Esophagus squamous epithelium (tissue), 5 donors: Measurements from ENCODE around the gene BCS1L. TPM values are rescaled to one million over a fixed set of nuclear protein-coding genes. Genes with fewer than 3 reads are reported as not detected.

Experiments
- DNase-seq: peaks from one replicate; lab custom pipeline; 2025; lab: John Stamatoyannopoulos, UW
- H3K27ac ChIP-seq, 4 donors: fragments of 200-600 bp; sonication (generic); one replicate each; pipeline ENCODE4 v1.5.1; 2016 to 2019; ENCODE audit warnings: mild to moderate bottlenecking in 1 of 4
- H3K27me3 ChIP-seq, 4 donors: fragments of 200-600 bp; sonication (generic); 1 replicate in 3 of 4; 2 replicates in 1 of 4; pipeline versions ENCODE4 v1.5.1 to v1.6.0; 2017 to 2021; ENCODE audit warnings: antibody characterized with exemption in 1 of 4
- H3K36me3 ChIP-seq, 3 donors: fragments of 200-600 bp; sonication (generic); one replicate each; pipeline ENCODE4 v1.5.1; 2016 to 2019
- H3K4me1 ChIP-seq, 3 donors: fragments of 200-600 bp; sonication (generic); one replicate each; pipeline ENCODE4 v1.5.1; 2017 to 2019
- H3K4me3 ChIP-seq, 4 donors: fragments of 200-600 bp; sonication (generic); 1 replicate in 3 of 4; 2 replicates in 1 of 4; pipeline ENCODE4 v1.5.1; 2016 to 2019; ENCODE audit warnings: mild to moderate bottlenecking in 2 of 4, moderate library complexity in 1 of 4
- H3K9me3 ChIP-seq, 3 donors: fragments of 200-600 bp; sonication (generic); one replicate each; pipeline ENCODE4 v1.5.1; 2016 to 2019
- POLR2A ChIP-seq, 4 donors: fragments of 450-650 bp; IDR thresholded peaks; one replicate each; pipeline ENCODE4 v1.6.1; 2017; ENCODE audit warnings: antibody characterized with exemption in 4 of 4, mild to moderate bottlenecking in 4 of 4, moderate library complexity in 3 of 4
- WGBS, 2 donors: methylation state at CpG; one replicate each; pipeline ENCODE4 v1.1.5; 2018; 5-methylcytosine and 5-hydroxymethylcytosine counted together
- intact Hi-C: fragments of 100-400 bp; cut with DNase I; formaldehyde crosslinking; loops from one replicate; pipeline ENCODE4 v1.15.0; 2022
- total RNA-seq, 4 donors: library from RNA; depleted of rRNA; stranded (reverse); fragments of >200 nt; gene quantifications; one replicate each; pipeline ENCODE4 v1.1.0, GENCODE V29; 2016
- TF ChIP-seq, protein P1 (sequence below), 6 experiments: fragments of 450-650 bp in 4 of 6; fragments of 200-600 bp in 2 of 6; sonication (generic) in 2 of 6; IDR thresholded peaks; one replicate each; pipeline ENCODE4 v1.5.1; 2016 to 2019; ENCODE audit warnings: antibody characterized with exemption in 6 of 6, mild to moderate bottlenecking in 4 of 6, moderate library complexity in 4 of 6
- donor health status: DM: yes; HTN: yes; CAD: no.

The BCS1L gene
- total RNA-seq, 4 donors from 2014 or later: 29.9 to 34.0 (median 30.6) TPM

DNA sequence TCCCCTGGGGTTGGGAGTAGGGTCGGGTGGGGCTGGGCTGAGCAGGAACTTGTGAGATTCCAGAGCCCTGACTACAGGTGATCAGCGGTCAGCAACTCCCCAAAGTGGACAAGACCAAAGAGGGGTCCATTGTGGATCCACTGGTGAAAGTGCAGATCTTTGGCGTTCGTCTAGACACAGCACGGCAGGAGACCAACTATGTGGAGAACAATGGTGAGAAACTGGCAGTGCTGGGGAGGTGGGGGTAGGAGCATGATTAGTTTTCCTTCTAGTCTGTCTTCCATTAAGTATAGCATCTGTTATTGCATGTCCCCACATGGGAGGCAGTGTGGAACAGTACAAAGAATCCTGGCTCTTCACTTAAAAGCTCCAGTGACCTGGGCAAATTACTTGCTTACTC lies 23.8 kb upstream of the BCS1L start:
- Histone ChIP-seq H3K9me3 (no peaks in the 10 kb centered on the region), H3K36me3 (peaks cover 28 to 84% (median 50%) of the 10 kb centered on the region in 3 donors)
- WGBS, 2 donors: 95 to 97% methylated on average over 3 to 4 of the region's 5 CpGs

DNA sequence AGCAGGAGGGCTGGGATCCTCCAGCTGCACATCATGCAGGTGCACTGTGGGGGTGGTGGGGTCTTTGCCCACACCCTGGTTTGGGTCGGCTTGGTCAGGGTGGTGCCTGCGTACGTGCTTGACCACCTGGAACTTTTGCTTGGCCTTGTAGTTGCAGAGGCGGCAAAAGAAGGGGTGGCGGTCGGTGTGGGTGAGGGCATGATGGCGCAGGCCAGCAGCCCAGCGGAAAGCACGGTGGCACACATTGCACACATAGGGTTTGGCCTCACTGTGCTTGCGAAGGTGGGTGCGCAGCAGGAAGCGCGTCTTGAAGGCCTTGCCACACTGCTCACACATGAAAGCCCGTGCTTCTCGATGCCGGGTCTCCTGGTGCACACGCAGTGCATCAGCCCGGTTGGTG lies 21.1 kb upstream of the BCS1L start:
- intact Hi-C loops: no loop called here
- DNase-seq: no peak
- Histone ChIP-seq H3K36me3 (peaks cover 29 to 100% (median 62%) of the 10 kb centered on the region in 3 donors), H3K27ac (no peak overlapping the region), H3K27me3 (no peaks in the 10 kb centered on the region), H3K4me1 (no peaks in the 10 kb centered on the region), H3K9me3 (no peaks in the 10 kb centered on the region), H3K4me3 (no peak overlapping the region)
- TF ChIP-seq POLR2A (IDR thresholded peaks at IDR 0.05): no peak
- TF ChIP-seq, protein P1, sequence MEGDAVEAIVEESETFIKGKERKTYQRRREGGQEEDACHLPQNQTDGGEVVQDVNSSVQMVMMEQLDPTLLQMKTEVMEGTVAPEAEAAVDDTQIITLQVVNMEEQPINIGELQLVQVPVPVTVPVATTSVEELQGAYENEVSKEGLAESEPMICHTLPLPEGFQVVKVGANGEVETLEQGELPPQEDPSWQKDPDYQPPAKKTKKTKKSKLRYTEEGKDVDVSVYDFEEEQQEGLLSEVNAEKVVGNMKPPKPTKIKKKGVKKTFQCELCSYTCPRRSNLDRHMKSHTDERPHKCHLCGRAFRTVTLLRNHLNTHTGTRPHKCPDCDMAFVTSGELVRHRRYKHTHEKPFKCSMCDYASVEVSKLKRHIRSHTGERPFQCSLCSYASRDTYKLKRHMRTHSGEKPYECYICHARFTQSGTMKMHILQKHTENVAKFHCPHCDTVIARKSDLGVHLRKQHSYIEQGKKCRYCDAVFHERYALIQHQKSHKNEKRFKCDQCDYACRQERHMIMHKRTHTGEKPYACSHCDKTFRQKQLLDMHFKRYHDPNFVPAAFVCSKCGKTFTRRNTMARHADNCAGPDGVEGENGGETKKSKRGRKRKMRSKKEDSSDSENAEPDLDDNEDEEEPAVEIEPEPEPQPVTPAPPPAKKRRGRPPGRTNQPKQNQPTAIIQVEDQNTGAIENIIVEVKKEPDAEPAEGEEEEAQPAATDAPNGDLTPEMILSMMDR (IDR thresholded peaks at IDR 0.05): no peak
- 96 to 100% methylated on average over 4 to 17 of the region's 18 CpGs for WGBS, 2 donors

More for the DNA sequence above, 23.8 kb upstream of the BCS1L start:
- TF ChIP-seq, protein P1 (IDR thresholded peaks at IDR 0.05): no peak
- TF ChIP-seq POLR2A (IDR thresholded peaks at IDR 0.05): no peak
- no peak for DNase-seq
- H3K27ac ChIP-seq: no peak overlapping the region
- no peaks in the 10 kb centered on the region for H3K4me1 ChIP-seq
- intact Hi-C loops: no loop called here
- H3K4me3 ChIP-seq: no peak overlapping the region
- H3K27me3 ChIP-seq: no peaks in the 10 kb centered on the region

DNA sequence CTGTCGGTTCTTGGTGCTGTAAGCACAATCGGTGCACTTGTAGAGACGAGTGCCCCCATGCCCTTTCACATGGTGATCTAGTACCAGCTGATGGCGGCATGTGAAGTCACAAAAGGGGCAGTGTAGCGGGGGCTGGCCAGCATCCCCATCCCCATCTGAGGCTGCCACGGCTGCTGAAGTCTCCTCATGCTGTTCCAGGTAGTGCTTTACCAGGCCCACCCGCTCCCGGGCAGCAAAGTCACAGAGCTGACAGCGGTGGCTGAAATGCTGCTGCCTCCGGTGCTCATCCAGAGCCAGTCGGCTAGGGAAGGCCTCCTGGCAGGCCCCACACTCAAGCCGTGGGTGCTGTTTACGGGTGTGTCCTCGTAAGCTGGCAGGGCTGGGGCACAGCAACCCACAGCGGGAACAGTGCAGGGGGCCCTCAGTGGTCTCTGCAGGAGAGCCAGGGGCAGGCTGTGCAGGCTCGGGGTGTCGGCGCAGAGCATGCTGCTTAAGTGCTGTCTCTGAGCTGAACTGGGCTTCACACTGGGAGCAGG lies 17.3 kb upstream of the BCS1L start:
- intact Hi-C loops: no loop called here
- no peak for DNase-seq
- Histone ChIP-seq H3K4me3 (no peak overlapping the region), H3K9me3 (no peaks in the 10 kb centered on the region), H3K27me3 (no peaks in the 10 kb centered on the region), H3K36me3 (peaks cover 40 to 100% (median 70%) of the 10 kb centered on the region in 3 donors), H3K4me1 (no peaks in the 10 kb centered on the region), H3K27ac (no peak overlapping the region)
- TF ChIP-seq POLR2A (IDR thresholded peaks at IDR 0.05): no peak
- TF ChIP-seq, protein P1 (IDR thresholded peaks at IDR 0.05): no peak
- WGBS, 2 donors: 96% methylated on average over 4 of the region's 18 CpGs; no CpG with 5 or more reads in 1 of the 2 donors

DNA sequence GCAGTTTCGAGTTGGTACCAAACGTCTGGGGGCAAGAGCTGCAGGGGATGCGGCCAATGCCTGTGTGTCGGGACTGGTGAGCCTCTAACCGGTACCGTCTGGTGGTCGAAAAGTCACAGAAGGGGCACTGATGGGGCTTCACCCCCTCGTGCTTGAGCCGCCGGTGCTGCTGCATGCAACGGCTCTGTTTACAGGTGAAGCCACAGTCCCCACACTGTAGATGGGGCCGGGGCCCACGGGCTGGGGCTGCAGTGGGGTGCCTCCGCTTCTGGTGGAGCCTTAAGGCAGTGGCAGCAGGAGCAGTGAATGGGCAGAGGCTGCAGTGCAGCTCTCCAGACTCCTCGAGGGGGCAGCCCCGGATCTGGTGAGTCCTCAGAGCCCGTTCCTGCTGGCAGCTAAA lies 16.7 kb upstream of the BCS1L start:
- no peak for TF ChIP-seq POLR2A (IDR thresholded peaks at IDR 0.05)
- TF ChIP-seq, protein P1 (IDR thresholded peaks at IDR 0.05): no peak
- DNase-seq: no peak
- 85 to 97% methylated on average over 3 to 13 of the region's 17 CpGs for WGBS, 2 donors
- Histone ChIP-seq H3K27me3 (no peaks in the 10 kb centered on the region), H3K36me3 (peaks cover 44 to 100% (median 65%) of the 10 kb centered on the region in 3 donors), H3K4me1 (no peaks in the 10 kb centered on the region), H3K9me3 (no peaks in the 10 kb centered on the region), H3K27ac (no peak overlapping the region), H3K4me3 (no peak overlapping the region)
- intact Hi-C loops: no loop called here

DNA sequence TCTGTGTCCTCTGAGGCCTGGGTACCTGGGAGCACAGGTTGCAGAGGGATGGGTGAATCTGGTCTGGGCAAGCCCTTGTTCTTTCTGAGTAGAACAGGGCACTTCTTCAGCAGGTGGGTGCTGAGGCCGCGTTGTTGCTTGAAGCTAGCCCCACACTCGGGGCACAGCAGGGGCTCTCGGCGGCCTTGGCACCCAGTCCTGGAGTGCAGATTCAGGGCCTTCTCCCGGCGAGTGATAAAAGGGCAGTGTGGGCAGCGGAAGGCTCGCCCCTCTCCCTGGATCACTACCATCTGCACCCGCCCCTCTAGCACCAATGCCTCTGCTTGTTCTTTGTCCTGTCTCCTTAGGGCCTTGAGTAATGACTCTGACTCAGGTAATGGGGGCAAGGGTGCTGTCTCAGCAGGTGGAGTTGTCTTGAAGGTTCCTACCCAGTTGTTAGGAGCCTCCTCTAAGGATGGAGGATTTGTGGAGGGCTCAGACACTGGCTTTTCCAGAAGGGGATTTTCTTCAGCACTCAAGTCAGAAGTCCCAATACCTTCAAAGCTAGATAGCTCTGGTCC lies 15.7 kb upstream of the BCS1L start:
- no CpG with 5 or more reads among the region's 10 CpGs for WGBS, 2 donors
- DNase-seq: no peak
- TF ChIP-seq, protein P1 (IDR thresholded peaks at IDR 0.05): no peak
- no peak for TF ChIP-seq POLR2A (IDR thresholded peaks at IDR 0.05)
- intact Hi-C loops: no loop called here
- no peaks in the 10 kb centered on the region for H3K9me3 ChIP-seq
- H3K4me3 ChIP-seq: no peak overlapping the region
- H3K4me1 ChIP-seq: no peaks in the 10 kb centered on the region
- H3K27ac ChIP-seq: no peak overlapping the region
- H3K27me3 ChIP-seq: no peaks in the 10 kb centered on the region
- H3K36me3 ChIP-seq: peaks cover 36 to 100% (median 58%) of the 10 kb centered on the region in 3 donors
